Fibroblast of villous mesenchyme (primary cell): ENCODE data around the gene UQCRH. TPM values are rescaled to one million over a fixed set of nuclear protein-coding genes. Genes with fewer than 3 reads are reported as not detected.

Source experiments
- DNase-seq: peaks from one replicate; pipeline ENCODE4 v3.0.0-alpha.2; 2010; ENCODE audit warnings: low read depth
- H3K4me3 ChIP-seq: 2 replicates; pipeline ENCODE4 v1.5.1; 2011; ENCODE audit warnings: low read depth, mild to moderate bottlenecking, low read length
- CTCF ChIP-seq: IDR thresholded peaks from 2 replicates; pipeline ENCODE4 v1.5.1; 2012; ENCODE audit warnings: low read depth, mild to moderate bottlenecking, low read length; ENCODE audit not compliant: insufficient read depth
- total RNA-seq: library from RNA; depleted of rRNA; stranded (reverse); fragments of >200 nt; gene quantifications from 2 replicates; pipeline ENCODE4 v1.2.3, GENCODE V29; 2012

UQCRH gene
- 194 and 249 TPM in 2 replicates for total RNA-seq

- peak; percentile 99 for DNase-seq
- peak within 1 kb of the TSS; percentile 96 for H3K4me3 ChIP-seq
- TF ChIP-seq CTCF, result no peak
Observed at GRCh38 chr1:46303038-46303871, at the start of gene UQCRH, which contains the start of gene LRRC41. UQCRH (plus strand) TSS chr1:46303698; CDS start chr1:46303767, 69 bp downstream. LRRC41 (minus strand) TSS chr1:46303616; CDS start chr1:46303322, 294 bp downstream.

- TF ChIP-seq CTCF, result no peak
- DNase-seq, result no peak
- H3K4me3 ChIP-seq, result no peak overlapping the region
Observed at GRCh38 chr1:46254668-46255067, 48.8 kb upstream of the UQCRH start.

- DNase-seq, result no peak
- no peak for TF ChIP-seq CTCF
- no peak overlapping the region for H3K4me3 ChIP-seq
Observed at GRCh38 chr1:46256523-46256922, 47.0 kb upstream of the UQCRH start.

GRCh38 chr1:46262508-46262907 is 41.0 kb upstream of the UQCRH start:
- TF ChIP-seq CTCF, result no peak
- no peak for DNase-seq
- H3K4me3 ChIP-seq, result no peak overlapping the region

- DNase-seq, result no peak
- no peak overlapping the region for H3K4me3 ChIP-seq
- TF ChIP-seq CTCF, result no peak
Observed at GRCh38 chr1:46263146-46263545, 40.4 kb upstream of the UQCRH start.

GRCh38 chr1:46268578-46268977 is 34.9 kb upstream of the UQCRH start:
- no peak overlapping the region for H3K4me3 ChIP-seq
- DNase-seq, result no peak
- no peak for TF ChIP-seq CTCF
